B cell (primary cell): ENCODE data around the gene ARHGAP36. TPM values are rescaled to one million over a fixed set of nuclear protein-coding genes. Genes with fewer than 3 reads are reported as not detected.

ENCODE experiments used
- ATAC-seq: fragments of 200-7000 bp; cut with Tn5 transposase; one replicate; pipeline ENCODE4 v1.10.0; 2021; ENCODE audit warnings: low read depth, mild to moderate bottlenecking, moderate number of reproducible peaks, moderate library complexity
- CTCF ChIA-PET: fragments of 350-600 bp; sonication (Branson Sonifier 250); formaldehyde crosslinking; loops from one replicate; lab custom pipeline; 2021; ENCODE audit warnings: antibody characterized with exemption, inconsistent platforms; lab: Charles Lee
- POLR2A ChIA-PET: fragments of 350-600 bp; sonication (Branson Sonifier 250); formaldehyde crosslinking; loops from one replicate; lab custom pipeline; 2021; ENCODE audit warnings: antibody characterized with exemption; lab: Charles Lee
- DNase-seq: peaks from one replicate; pipeline ENCODE4 v3.0.0; 2013
- H2AFZ ChIP-seq: 2 replicates; pipeline ENCODE4 v1.6.1; 2012; ENCODE audit warnings: mild to moderate bottlenecking, low read depth, low read length; ENCODE audit not compliant: insufficient read depth, poor library complexity, severe bottlenecking
- H3K27ac ChIP-seq, 2 donors: 1 replicate in 1 of 2; 2 replicates in 1 of 2; pipeline ENCODE4 v1.5.1; 2012 to 2013; ENCODE audit warnings: low read length in 2 of 2, mild to moderate bottlenecking in 2 of 2, moderate library complexity in 1 of 2
- H3K27me3 ChIP-seq, 4 experiments: fragments of 200-600 bp in 1 of 4; sonication (generic) in 1 of 4; replicated peaks in 1 of 4; 1 replicate in 2 of 4; 2 replicates in 2 of 4; pipeline versions ENCODE4 v1.6.1 to v1.7.0; 2013 to 2016; ENCODE audit warnings: low read length in 3 of 4, mild to moderate bottlenecking in 2 of 4, mixed read lengths in 1 of 4, moderate library complexity in 1 of 4; ENCODE audit not compliant: insufficient read depth in 4 of 4, control insufficient read depth in 3 of 4; ENCODE audit errors: control extremely low read depth in 1 of 4
- H3K36me3 ChIP-seq, 2 experiments: replicated peaks in 1 of 2; 1 replicate in 1 of 2; 2 replicates in 1 of 2; pipeline versions ENCODE4 v1.6.1 to v1.7.1; 2013; ENCODE audit warnings: low read length in 1 of 2; ENCODE audit not compliant: insufficient read depth in 2 of 2, control insufficient read depth in 1 of 2; ENCODE audit errors: control extremely low read depth in 1 of 2, extremely low read depth in 1 of 2
- H3K4me1 ChIP-seq, 2 donors: fragments of 200-600 bp in 1 of 2; sonication (generic) in 1 of 2; 1 replicate in 1 of 2; 2 replicates in 1 of 2; pipeline versions ENCODE4 v1.5.1 to v1.6.1; 2013 to 2017; ENCODE audit warnings: low read length in 2 of 2; ENCODE audit not compliant: control insufficient read depth in 2 of 2, insufficient read depth in 2 of 2
- H3K4me2 ChIP-seq: replicated peaks from 2 replicates; pipeline ENCODE3; 2012; ENCODE audit warnings: mild to moderate bottlenecking, low read depth, low read length; ENCODE audit not compliant: poor library complexity, severe bottlenecking
- H3K4me3 ChIP-seq, 5 experiments: fragments of 200-600 bp in 1 of 5; sonication (generic) in 1 of 5; 1 replicate in 3 of 5; 2 replicates in 2 of 5; pipeline versions ENCODE4 v1.5.1 to v1.7.0; 2011 to 2016; ENCODE audit warnings: low read length in 4 of 5, mild to moderate bottlenecking in 4 of 5, low read depth in 2 of 5, control low read depth in 1 of 5, moderate library complexity in 1 of 5; ENCODE audit not compliant: insufficient read depth in 1 of 5; ENCODE audit errors: control extremely low read depth in 1 of 5, extremely low read depth in 1 of 5
- H3K79me2 ChIP-seq: fragments of 200-600 bp; sonication (generic); one replicate; pipeline ENCODE4 v1.6.0; 2016; ENCODE audit warnings: low read length; ENCODE audit not compliant: control insufficient read depth, insufficient read depth
- H3K9ac ChIP-seq: fragments of 200-600 bp; sonication (generic); 2 replicates; pipeline ENCODE4 v1.6.1; 2017; ENCODE audit warnings: mild to moderate bottlenecking, low read length, moderate library complexity
- H3K9me3 ChIP-seq, 3 donors: one replicate each; pipeline versions ENCODE4 v1.6.1 to v1.7.1; 2013; ENCODE audit warnings: low read length in 2 of 3; ENCODE audit not compliant: control insufficient read depth in 2 of 3, insufficient read depth in 1 of 3; ENCODE audit errors: control extremely low read depth in 1 of 3
- H4K20me1 ChIP-seq: 2 replicates; pipeline ENCODE4 v1.6.0; 2012; ENCODE audit warnings: mild to moderate bottlenecking, low read length; ENCODE audit not compliant: insufficient read depth, control insufficient read depth, poor library complexity, severe bottlenecking
- H3K27ac Mint-ChIP-seq: one replicate; pipeline ENCODE4 v1.8.0; 2021; ENCODE audit warnings: mixed read lengths
- H3K27me3 Mint-ChIP-seq: one replicate; pipeline ENCODE4 v1.8.0; 2021; ENCODE audit warnings: mixed read lengths
- H3K4me1 Mint-ChIP-seq: one replicate; pipeline ENCODE4 v1.8.0; 2021; ENCODE audit warnings: mixed read lengths
- H3K4me3 Mint-ChIP-seq: one replicate; pipeline ENCODE4 v1.8.0; 2021; ENCODE audit warnings: mixed read lengths
- H3K9me3 Mint-ChIP-seq: one replicate; pipeline ENCODE4 v1.8.0; 2022; ENCODE audit warnings: mixed read lengths; ENCODE audit not compliant: insufficient read depth
- EZH2 ChIP-seq: IDR thresholded peaks from 2 replicates; pipeline ENCODE4 v1.6.1; 2012; ENCODE audit warnings: borderline replicate concordance, low read depth, mild to moderate bottlenecking, moderate library complexity, low read length; ENCODE audit not compliant: insufficient read depth, poor library complexity, severe bottlenecking
- WGBS: methylation state at CpG from one replicate; pipeline ENCODE4 v1.1.5; 2013; ENCODE audit warnings: missing lambda C conversion rate; ENCODE audit not compliant: insufficient coverage; 5-methylcytosine and 5-hydroxymethylcytosine counted together
- intact Hi-C: fragments of 100-400 bp; cut with micrococcal nuclease; formaldehyde crosslinking; loops from one replicate; pipeline ENCODE4 v1.10.0; 2022
- polyA plus RNA-seq: library from polyadenylated mRNA; depleted of rRNA; stranded (reverse); fragments of >200 nt; gene quantifications from 2 replicates; pipeline ENCODE4 v1.2.3, GENCODE V29; 2012
- total RNA-seq, 2 donors: library from RNA; stranded (reverse); fragments of 120-200 nt in 1 of 2; gene quantifications; 1 replicate in 1 of 2; 2 replicates in 1 of 2; pipeline versions ENCODE4 v1.2.3 to v1.2.4, GENCODE V29; 2013 to 2022
- TF ChIP-seq, protein P1 (sequence below): fragments of 200-600 bp; IDR thresholded peaks from one replicate; pipeline ENCODE4 v1.8.0; 2022; ENCODE audit warnings: antibody characterized with exemption, mild to moderate bottlenecking

ARHGAP36 gene
- total and polyA plus RNA-seq, 2 donors (not counting 1 experiment from before 2014, with no cell fraction given) = not detected

DNA sequence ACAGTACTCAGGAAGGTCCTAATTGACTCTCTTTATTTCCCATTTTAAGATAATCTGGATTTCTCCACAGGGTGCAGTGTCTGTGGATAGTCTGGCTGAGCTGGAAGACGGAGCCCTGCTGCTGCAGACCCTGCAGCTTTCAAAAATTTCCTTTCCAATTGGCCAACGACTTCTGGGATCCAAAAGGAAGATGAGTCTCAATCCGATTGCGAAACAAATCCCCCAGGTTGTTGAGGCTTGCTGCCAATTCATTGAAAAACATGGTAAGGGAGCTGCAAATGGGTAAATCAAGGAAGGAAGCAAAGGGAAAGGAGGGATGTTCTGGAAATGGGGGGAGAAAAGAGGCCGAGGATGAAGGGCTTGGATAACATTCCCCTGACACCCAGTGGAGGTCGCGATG, 26.0 kb downstream of the ARHGAP36 start:
- no peak for DNase-seq
- no peak overlapping the region for H3K4me3 Mint-ChIP-seq
- WGBS = 10% methylated on average over 4 of the region's 7 CpGs
- Histone ChIP-seq H3K4me1 (no peaks in the 10 kb centered on the region), H3K27ac (no peak overlapping the region), H3K9ac (no peak overlapping the region), H4K20me1 (no peaks in the 10 kb centered on the region), H3K27me3 (peaks cover 0 to 11% (median 4%) of the 10 kb centered on the region in 4 experiments), H2AFZ (no peak overlapping the region), H3K36me3 (no peaks in the 10 kb centered on the region), H3K4me2 (no peak overlapping the region), H3K9me3 (no peaks in the 10 kb centered on the region), H3K4me3 (no peak overlapping the region), H3K79me2 (no peaks in the 10 kb centered on the region)
- ChIA-PET CTCF (no interaction called here), POLR2A (no interaction called here)
- H3K27me3 Mint-ChIP-seq = peaks cover 35% of the 10 kb centered on the region
- intact Hi-C loops = no loop called here
- ATAC-seq = no peak
- no peaks in the 10 kb centered on the region for H3K9me3 Mint-ChIP-seq
- no peak overlapping the region for H3K27ac Mint-ChIP-seq
- H3K4me1 Mint-ChIP-seq = no peaks in the 10 kb centered on the region
- TF ChIP-seq EZH2 = no peak
- TF ChIP-seq, protein P1, sequence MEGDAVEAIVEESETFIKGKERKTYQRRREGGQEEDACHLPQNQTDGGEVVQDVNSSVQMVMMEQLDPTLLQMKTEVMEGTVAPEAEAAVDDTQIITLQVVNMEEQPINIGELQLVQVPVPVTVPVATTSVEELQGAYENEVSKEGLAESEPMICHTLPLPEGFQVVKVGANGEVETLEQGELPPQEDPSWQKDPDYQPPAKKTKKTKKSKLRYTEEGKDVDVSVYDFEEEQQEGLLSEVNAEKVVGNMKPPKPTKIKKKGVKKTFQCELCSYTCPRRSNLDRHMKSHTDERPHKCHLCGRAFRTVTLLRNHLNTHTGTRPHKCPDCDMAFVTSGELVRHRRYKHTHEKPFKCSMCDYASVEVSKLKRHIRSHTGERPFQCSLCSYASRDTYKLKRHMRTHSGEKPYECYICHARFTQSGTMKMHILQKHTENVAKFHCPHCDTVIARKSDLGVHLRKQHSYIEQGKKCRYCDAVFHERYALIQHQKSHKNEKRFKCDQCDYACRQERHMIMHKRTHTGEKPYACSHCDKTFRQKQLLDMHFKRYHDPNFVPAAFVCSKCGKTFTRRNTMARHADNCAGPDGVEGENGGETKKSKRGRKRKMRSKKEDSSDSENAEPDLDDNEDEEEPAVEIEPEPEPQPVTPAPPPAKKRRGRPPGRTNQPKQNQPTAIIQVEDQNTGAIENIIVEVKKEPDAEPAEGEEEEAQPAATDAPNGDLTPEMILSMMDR = no peak

GRCh38 chrX:131136776-131137175, 78.6 kb downstream of the ARHGAP36 start:
- Histone ChIP-seq H2AFZ (no peak overlapping the region), H3K27ac (no peak overlapping the region), H3K9ac (no peak overlapping the region), H3K9me3 (no peaks in the 10 kb centered on the region), H3K4me2 (no peak overlapping the region), H4K20me1 (no peaks in the 10 kb centered on the region), H3K27me3 (no peaks in the 10 kb centered on the region), H3K36me3 (no peaks in the 10 kb centered on the region), H3K4me1 (no peaks in the 10 kb centered on the region), H3K79me2 (no peaks in the 10 kb centered on the region), H3K4me3 (no peak overlapping the region)
- no peak for ATAC-seq
- H3K27ac Mint-ChIP-seq = no peak overlapping the region
- intact Hi-C loops = no loop called here
- ChIA-PET CTCF (no interaction called here), POLR2A (no interaction called here)
- DNase-seq = no peak
- H3K9me3 Mint-ChIP-seq = no peaks in the 10 kb centered on the region
- H3K27me3 Mint-ChIP-seq = no peaks in the 10 kb centered on the region
- no CpG with 5 or more reads among the region's 27 CpGs for WGBS
- H3K4me3 Mint-ChIP-seq = no peak overlapping the region
- TF ChIP-seq, protein P1 = no peak
- TF ChIP-seq EZH2 = no peak
- no peaks in the 10 kb centered on the region for H3K4me1 Mint-ChIP-seq
